ENCODE measurements around the gene ATF3.
"Not testable (repeated sequence)": the region's sequence is repeated elsewhere in the genome, so short reads cannot be mapped to it uniquely, and the experiment has no call there.

Gene ATF3

DNA sequence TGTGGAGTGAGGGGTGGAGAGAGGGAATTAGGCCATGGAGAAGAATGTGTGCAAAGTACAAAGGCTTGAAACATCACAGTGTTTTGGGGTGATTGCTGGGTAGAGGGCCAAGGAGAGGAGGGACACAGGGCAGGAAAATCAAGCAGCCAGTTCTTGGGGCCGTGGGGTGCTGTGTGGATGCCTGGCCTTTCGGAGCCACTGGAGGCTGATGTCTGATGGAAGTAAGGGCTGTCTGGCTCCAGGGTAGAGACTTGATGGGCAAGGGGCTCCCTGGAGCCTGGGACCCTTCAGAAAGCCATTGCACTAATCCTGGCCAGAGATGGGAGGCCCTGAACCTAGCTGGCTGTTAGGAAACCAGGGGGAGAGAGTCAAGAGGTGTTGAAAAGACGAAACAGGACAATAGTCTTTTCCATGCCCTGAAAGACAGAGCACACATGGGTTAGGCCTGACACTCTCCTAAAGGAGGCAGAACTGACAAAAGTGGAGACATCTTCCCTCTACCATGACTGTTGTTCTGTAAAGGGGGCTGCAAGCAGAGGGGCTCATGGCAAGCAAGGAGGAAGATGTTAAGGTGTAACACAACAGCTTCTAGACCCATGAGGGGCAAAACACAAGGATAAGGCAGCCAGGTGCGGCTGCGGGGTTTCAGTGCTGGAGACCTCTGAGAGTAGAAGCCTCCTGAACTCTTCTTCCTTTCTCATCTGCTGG, 21.0 kb downstream of the ATF3 start:
- DNase-seq: no peak

DNA sequence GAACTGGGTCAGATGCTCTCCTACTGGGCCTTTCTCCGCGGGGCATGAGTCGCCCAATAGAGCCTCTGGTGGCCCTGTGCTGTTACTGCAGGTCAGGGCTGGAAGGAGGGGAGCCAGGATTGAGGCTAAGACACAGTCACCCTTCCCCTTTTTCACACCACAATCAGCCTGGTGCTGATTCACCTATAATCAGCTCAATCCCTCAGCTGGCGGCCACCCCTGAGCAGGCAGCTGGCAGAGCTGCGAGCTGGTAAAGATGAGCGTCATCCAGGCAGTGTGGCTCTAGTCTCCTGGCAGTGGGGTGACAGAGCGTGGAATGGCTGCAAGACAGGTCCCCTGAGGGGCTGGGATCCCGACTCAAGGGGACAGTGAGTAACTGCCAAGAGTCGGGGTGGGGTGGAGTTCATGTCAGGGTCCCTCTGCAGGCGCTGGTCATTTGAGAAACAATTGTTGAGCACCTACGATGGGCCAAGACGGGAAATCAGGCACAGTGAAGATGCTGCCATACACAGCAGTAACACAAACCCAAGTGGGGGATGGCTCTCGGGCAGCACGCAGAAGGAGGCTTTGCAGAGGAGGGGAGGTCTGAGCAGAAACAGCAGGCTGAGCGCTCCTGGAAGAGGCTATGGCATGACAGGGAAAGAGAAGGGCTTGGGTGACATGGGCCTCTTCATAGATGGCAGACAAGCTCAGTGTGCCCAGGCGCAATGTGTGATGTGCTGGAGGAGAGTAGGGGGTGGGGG, 21.8 kb downstream of the ATF3 start:
- peak; percentile 32 for DNase-seq

DNA sequence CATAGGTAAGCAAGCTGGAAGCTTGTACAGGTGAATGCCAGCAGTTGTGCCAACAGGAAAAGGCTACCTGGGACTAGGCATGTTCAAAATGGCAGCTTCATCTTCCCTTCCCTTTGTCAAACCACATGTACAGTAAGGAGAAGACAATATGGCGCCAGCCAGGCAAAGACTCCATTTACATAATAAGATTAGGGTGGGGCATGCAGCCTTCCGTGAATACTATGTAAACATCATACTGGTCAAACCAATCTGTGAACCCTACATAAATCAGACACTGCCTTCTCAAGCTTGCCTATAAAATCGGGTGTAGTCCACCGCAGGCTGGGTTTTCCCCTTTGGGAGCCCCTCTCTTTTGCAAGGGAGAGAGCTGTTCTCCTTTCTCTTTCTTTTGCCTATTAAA, 24.6 kb downstream of the ATF3 start:
- no peak for DNase-seq

DNA sequence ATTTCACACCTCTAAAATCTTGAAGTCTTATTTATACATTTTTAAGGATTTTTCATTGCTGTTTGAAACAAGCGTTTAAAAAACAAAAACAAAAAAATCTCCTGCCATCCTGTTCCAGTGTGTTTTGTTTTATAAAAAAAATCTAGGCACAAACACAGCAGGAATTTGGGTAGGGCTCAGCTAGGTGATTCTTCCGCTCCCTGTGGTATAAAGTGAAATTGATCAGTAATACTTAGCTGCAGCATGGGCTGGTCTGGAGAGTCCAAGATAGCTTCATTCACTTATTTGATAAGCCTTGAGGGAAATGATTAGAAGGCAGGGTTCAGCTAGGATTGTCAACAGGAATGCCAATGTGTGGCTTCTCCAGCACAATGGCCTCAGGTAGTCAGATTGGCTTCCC, 25.7 kb downstream of the ATF3 start:
- DNase-seq: no peak

DNA sequence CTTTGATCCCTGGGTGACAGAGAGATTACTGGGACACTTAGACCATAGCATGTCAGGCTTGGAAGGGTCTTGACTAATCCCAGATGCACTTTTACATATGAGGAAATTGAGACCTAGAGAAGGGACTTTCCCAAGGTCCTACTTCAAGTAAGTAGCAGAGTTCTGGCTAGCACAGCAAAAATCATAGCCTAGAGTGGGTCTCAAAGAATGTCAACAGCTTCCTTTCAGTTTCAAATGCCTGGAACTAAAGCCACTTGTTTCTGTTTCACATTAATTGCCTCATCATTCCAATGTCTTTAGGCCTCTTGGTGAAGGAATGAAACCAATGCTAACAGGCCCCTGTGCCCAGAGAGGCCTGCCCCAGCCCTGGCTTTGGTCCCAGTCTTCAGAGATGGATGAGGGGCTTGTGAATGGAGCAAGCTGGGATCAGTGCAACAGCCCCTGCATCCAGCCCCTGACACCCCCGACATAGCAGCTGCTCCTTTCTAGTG, 26.6 kb downstream of the ATF3 start:
- no peak for DNase-seq

DNA sequence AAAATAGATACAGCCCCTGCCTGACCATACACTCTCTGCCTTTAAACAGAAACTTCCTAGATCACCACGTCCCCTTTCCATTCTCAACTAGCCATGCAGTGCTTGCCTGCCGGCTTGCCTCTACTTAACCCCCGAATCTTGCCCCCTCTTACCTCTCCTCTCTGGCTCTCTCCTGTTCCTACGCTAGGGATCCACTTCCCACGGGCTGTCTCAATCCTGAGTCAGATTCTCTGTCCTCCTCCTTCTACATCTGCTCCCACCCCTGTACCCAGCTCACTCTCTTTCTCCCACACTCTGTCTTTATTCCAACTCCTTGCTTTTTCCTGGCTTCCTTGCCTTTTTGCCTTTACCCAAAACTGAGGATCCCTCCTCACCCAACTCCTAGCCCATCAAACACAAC, 29.3 kb downstream of the ATF3 start:
- DNase-seq: no peak

DNA sequence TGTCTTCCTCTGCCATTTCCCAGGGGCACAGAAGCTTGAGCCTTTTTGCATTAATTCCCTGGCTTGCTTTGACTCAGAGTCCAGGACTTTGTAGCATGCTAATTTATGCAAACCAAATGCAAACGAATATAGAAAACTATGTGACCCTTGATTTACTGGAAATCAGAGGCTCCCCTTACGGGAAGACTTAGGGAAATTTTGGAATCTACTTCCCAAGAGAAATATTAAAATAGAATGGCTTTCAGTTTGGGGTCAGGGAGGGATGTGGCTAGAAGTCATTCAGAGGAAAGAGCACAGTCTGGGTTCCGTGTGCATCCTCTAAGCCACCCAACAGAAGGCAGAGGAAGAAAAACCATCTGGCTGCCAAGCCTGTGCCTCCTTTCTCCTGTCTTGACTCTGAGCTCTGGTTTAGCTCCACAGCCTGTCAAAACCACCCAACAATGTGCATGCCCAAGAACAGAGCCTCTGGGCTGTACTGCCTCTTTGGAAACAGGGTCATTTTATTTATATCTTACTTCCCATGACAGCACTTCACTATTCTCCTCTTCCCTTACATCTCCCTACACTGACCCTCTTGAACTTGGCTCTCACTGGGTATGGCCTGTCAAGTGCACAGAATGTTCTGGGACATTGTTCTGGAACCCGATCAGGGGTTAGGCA, 30.1 kb downstream of the ATF3 start:
- no peak for DNase-seq

DNA sequence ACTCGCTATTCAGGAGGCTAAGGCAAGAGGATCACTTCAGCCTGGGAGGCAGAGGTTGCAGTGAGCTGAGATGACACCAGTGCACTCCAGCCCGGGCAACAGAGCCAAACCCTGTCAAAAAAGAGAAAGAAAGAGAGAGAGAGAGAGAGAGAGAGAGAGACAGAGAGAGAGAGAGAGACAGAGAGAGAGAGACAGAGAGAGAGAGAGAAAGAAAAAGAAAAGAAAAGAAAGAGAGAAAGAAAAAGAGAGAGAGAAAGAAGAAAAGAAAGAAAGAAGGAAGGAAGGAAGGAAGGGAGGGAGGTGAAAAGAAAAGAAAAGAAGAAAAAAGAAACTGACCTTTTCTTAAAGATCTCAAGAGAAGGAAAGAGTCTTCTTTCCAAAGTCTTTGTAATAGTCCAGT, 31.0 kb downstream of the ATF3 start:
- DNase-seq: not testable (repeated sequence)

DNA sequence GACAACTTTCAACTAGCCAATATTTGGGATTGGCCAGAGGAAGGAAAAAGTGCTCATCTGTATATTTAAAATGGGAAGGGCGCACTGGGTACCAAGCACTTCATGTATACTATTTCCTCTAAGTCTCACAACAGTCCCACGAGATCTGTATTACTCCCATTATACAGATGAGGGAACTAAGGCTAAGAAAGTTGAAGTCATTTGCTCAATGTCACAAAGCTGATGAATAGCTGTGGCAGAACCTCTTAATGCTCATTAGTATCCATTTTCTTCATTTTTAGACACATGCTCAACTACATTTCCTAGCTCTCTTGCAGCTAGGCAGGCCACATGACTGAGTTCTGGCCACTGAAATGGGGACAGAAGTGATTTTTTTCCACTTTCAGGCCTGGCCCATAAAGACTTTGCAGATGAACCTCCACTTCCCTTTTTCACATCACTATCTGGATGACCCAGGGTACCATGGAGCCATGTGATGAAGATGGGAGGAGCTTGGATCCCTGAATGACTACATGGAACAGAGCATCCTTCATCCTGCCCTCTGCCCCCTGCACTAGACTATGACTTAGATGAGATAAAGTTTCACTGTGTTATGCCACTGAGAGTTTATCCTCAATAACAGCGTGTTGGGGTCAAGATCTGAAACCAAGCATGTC, 31.8 kb downstream of the ATF3 start:
- DNase-seq: no peak

DNA sequence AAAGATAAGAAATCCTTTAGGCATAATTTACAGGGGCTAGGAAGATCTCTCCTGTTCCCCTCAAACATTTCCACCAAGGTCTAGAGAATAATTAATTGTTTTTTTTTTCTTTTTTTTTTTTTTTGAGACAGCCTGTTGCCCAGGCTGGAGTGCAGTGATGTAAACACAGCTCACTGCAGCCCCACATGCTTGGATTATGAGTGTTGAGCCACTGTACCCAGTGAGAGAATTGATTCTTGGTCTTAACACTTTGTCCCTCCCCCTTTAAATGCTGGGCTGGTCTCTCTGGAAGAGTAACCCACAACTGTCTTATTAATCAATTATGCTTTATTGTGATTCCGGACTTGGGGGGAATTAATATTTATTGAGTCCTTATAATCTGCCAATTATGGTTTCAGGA, 33.4 kb downstream of the ATF3 start:
- DNase-seq: no peak

DNA sequence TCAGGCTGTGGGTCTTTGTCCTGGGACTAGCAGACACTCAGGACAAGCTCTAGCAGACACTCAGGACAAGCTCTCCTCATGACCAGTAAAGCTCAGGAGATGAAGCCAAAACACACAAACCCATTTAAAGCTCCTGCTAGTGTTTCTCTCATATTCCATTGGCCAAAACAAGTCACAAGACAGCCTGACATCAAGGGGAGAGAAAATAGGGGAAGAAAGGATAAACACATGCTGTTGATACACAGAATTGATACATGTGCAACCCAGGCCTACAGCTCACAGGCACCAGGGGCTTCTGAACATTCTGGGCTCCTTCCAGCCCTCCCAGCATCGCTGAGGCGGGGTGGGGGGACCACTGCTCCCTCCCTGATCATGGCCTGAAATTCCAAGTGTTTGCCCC, 35.3 kb downstream of the ATF3 start:
- no peak for DNase-seq

DNA sequence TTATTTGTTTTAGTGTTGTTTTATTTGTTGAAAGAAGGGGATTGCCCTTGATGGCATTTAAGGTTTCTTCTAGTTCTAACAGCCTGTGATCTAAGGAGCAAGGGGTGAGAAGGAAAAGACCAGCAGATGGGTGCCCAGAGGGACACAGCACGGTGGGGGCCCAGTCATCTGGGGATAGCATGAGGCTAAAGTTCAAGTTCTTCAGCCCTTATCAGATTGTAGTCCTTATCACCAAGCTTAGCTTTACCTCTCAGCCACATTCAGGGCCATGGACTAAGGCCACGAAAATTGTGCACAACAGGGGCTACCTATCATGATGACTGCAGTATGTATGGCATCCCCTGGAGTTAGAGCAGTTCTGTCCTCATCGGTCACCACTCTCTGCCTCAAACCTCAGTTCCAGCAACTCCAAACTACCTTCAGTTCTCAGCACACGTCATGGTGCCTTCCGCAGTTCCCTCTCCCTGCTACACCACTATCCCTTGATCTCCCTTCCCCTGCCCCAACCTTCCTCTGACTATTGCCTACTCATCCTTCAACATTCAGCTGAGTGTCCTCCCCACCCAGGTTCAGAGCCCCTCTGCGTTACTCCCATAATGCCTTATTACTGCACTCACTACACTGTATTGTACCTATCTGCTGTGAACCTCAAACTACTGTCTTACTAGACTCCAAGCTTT, 36.4 kb downstream of the ATF3 start:
- no peak for DNase-seq

DNA sequence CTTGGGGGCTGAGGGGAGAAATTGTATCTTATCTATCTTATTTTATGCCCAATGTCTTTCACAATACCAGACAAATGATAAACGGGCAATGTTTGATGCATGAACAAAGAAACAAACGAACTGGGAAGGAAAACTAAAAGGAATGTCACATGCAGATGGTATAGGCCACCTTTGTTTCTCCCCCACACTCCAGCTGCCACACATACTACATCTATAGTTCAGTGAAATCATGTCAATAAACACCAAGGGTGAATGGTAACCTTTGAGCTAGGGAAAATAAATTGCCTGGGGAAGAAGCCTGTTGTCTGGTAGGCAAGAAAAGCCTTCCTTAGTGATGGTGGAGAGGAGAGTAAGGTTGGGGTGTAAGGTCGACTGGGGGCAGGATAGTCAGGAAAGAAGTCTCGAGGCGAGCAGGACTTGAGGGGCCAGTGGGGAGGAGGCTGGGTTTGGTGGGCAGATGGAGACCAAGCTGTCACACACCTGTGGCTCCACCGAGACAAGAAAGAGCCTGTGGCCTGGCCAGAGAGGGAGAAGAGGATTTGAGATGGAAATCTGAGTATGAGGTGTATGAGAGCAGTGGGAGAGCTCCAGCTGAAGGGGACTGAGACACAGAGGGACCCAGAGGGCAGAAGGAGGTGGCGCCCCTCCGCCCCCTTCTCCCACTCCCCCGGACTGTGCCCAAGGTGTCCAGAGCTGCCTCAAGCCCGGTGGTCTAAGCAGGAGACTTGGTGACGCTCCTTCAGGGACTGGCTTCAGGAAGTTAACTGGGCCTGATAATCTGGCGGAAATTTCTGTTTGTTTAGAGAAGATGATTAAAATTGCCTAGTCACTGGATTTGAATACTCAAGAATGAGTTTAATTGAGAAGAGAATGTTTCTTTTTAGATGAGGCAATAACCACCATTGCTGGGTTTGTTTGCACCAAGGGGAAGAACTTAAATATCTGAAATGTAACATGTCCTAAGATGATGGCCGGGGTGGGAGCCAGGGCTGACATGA, 37.3 kb downstream of the ATF3 start:
- DNase-seq: no peak

DNA sequence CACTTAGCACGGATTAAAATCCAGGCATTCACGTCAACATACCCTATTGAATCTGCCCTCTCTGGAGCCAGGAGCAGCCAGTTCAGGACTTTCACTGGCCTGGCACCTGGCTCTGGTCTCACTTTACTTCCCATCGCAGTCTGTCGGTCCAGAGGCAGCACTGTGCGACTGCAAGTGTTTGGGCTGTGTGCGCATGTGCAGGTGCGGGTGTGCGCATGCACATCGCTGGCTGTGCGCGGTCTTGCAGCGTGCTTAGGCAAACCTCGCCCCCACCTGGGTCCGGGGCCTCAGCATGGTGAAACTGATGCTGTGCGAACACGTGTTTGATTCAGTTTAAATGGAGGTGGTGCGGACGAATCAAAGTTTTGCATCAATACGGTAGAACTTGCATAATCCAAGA, 38.0 kb downstream of the ATF3 start:
- DNase-seq: no peak

DNA sequence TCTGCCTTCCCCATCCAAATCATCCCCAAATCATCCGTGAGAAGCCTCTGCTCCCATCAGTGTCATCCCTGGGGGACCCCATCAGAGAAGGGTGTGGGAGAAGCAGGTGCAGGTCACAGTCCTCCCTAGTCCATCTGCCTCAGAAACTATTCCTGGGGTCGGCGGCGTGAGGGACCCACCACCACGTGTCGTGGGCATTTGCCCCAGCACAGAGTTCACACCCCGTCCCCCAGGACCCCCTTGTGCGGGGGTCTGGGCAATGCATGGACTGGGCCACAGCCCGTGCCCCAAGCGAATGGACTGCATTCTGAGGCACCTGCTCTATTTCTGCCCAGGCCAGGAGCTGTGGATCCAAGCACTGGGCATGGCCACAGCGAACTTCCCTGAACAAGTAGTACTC, 38.4 kb downstream of the ATF3 start:
- DNase-seq: no peak

DNA sequence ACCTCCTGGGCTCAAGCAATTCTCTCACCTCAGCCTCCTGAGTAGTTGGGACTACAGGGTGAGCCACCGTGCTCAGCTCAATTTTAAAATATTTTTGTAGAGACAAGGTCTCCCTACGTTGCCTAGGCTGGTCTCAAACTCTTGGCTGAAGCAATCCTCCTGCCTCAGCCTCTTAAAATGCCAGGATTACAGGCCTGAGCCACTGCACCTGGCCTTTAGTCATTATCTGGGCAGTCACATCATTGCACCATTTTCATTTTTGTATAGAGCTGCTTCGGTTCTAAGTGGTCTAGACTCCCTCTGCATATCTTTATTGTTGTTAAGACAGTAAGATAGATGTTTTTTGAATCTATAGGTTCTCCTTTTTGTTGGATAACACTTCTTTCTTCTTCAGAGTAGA, 39.9 kb downstream of the ATF3 start:
- DNase-seq: no peak

DNA sequence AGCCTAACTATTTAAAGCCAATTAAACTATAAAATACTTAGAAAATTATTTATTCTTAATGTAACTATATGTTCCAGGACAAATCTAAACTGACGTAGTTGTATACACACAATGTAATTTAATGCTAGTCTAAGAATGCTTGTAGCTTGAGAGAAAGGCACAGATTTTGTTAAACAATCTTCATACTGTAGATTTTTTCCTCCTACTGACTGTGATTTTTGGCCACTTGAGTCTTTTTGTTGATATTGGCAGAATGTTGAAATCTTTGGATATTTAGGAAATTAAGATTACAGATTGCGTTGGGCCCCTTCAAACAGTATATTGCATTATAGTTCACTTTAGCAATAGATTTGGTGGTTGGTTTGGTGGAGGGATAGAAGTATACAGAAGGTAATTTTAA, 40.5 kb downstream of the ATF3 start:
- DNase-seq: no peak

DNA sequence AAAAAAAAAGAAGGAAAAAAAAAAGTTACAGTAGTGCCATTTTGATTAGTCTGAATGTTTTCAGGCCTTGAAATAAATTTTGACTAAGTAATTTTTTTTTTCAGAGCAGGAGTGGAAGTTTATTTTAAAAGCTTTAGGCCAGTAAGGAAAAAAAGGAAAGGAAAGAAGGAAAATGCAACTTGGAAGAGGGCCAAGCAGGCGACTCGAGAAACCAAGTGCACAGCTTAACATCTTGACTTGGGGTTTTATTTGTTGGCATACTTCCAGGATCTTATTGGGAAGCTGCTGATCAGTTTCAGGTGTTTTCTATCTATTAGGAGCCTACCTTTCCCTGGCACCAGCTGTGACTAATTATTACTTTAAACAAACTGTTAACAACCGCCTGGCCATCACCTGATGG, 41.7 kb downstream of the ATF3 start:
- DNase-seq: no peak

DNA sequence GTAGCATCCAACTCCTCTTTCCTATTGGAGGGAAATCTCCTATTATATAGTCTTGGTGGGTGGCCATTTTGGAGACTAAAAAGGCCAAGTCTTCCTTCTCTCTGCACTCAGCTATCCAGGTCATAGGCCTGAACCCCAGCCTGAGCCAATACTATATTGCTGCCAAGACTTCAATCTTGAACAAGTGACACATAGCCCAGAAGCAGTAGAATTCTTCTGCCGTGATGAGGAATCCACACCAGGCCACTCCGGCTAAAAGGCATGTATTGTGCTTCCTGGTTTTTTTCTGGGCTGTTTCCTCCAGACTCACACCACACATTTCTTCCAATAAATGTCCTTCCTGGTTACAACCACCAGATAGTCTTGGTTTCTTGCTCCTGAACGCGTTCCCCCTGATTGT, 43.0 kb downstream of the ATF3 start:
- DNase-seq: no peak

DNA sequence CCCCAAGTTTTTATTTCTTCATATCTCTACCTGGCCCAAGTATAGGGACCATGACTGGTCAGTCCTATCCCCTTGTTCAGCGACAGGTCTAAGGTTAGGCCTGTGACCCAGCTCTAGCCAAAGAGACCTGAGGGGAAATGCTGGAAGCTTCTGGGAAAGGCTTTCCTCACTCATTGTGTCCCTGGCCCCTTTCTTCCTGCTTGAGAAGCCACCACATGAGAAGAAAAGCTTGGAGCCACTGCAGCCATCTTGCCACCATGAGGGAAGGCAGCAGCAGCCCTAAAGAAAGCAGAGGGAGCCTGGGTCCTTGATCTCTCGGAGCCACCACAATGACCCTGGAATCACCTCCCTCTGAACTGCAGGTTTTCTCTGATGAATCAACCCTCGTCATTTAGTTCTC, 43.4 kb downstream of the ATF3 start:
- no peak for DNase-seq

DNA sequence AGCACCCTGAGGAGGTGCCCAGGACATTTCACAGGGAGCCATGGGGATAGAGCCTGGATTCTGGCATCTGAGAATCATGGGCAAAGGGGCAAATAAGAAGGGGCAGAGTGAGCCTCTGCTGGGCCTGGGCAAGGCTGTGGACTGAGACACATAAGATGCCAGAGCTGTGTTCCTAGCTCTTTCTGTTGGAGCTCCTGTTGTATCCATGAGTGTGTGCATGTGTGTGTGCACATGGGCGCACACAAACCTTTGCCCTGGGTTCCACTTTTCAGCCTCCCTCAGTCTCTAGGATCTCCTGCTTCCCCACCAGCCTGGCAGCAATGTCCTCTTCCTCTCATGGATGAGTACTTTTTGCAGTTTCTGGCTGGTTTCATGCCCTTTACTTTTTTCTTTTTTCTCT, 44.0 kb downstream of the ATF3 start:
- DNase-seq: no peak
